Spleen (tissue), 11 donors: ENCODE results near the gene CPLX3. TPM values are rescaled to one million over a fixed set of nuclear protein-coding genes. Genes with fewer than 3 reads are reported as not detected.

Experiments
- DNase-seq: peaks from one replicate; pipeline ENCODE4 v3.0.0-alpha.2; 2020
- H3K27ac ChIP-seq, 8 donors: fragments of 200-600 bp; sonication (generic) in 7 of 8; 1 replicate in 4 of 8; 2 replicates in 4 of 8; pipeline versions ENCODE4 v1.5.0 to v1.8.0; 2016 to 2021; ENCODE audit warnings: inconsistent platforms in 4 of 8, mild to moderate bottlenecking in 4 of 8, moderate library complexity in 1 of 8
- H3K27me3 ChIP-seq, 7 donors: fragments of 200-600 bp; sonication (generic) in 6 of 7; replicated peaks in 1 of 7; 1 replicate in 4 of 7; 2 replicates in 3 of 7; pipeline versions ENCODE4 v1.5.0 to v1.8.0; 2016 to 2021; ENCODE audit warnings: inconsistent platforms in 3 of 7, mild to moderate bottlenecking in 1 of 7
- H3K36me3 ChIP-seq, 6 donors: fragments of 200-600 bp; sonication (generic) in 5 of 6; 1 replicate in 4 of 6; 2 replicates in 2 of 6; pipeline versions ENCODE4 v1.5.0 to v1.8.0; 2016 to 2021; ENCODE audit warnings: inconsistent platforms in 2 of 6
- H3K4me1 ChIP-seq, 6 donors: fragments of 200-600 bp; sonication (generic) in 5 of 6; 1 replicate in 3 of 6; 2 replicates in 3 of 6; pipeline versions ENCODE4 v1.5.0 to v1.8.0; 2016 to 2021; ENCODE audit warnings: inconsistent platforms in 3 of 6
- H3K4me3 ChIP-seq, 8 donors: fragments of 200-600 bp; sonication (generic) in 7 of 8; 1 replicate in 4 of 8; 2 replicates in 4 of 8; pipeline versions ENCODE4 v1.5.0 to v1.8.0; 2016 to 2021; ENCODE audit warnings: inconsistent platforms in 4 of 8, mild to moderate bottlenecking in 4 of 8, moderate library complexity in 2 of 8
- H3K9me3 ChIP-seq, 8 donors: fragments of 200-600 bp; sonication (generic) in 7 of 8; 1 replicate in 4 of 8; 2 replicates in 4 of 8; pipeline versions ENCODE4 v1.5.0 to v1.8.0; 2016 to 2021; ENCODE audit warnings: inconsistent platforms in 4 of 8
- CTCF ChIP-seq, 11 experiments: fragments of 200-600 bp in 7 of 11; fragments of 450-650 bp in 4 of 11; sonication (generic) in 4 of 11; IDR thresholded peaks in 8 of 11; conservative IDR thresholded peaks in 3 of 11; 1 replicate in 7 of 11; 2 replicates in 4 of 11; pipeline versions ENCODE4 v1.4.0 to v1.8.0; 2016 to 2021; ENCODE audit warnings: antibody characterized with exemption in 11 of 11, inconsistent platforms in 4 of 11, mild to moderate bottlenecking in 1 of 11
- POLR2A ChIP-seq, 3 donors: fragments of 450-650 bp; IDR thresholded peaks; one replicate each; pipeline ENCODE4 v1.5.1; 2017; ENCODE audit warnings: antibody characterized with exemption in 3 of 3, mild to moderate bottlenecking in 1 of 3
- POLR2AphosphoS5 ChIP-seq, 3 donors: sonication (generic); formaldehyde crosslinking; IDR thresholded peaks; one replicate each; pipeline ENCODE4 v1.5.1; 2017; ENCODE audit warnings: antibody characterized with exemption in 3 of 3
- WGBS, 5 donors: extraction: QIAGEN DNeasy Blood & Tissue Kit in 3 of 5; methylation state at CpG; one replicate each; pipeline versions ENCODE4 v1.1.5 to v1.1.7; 2013 to 2018; 5-methylcytosine and 5-hydroxymethylcytosine counted together
- intact Hi-C: fragments of 100-400 bp; cut with DNase I; formaldehyde crosslinking; loops from one replicate; pipeline ENCODE4 v1.15.0; 2023; ENCODE audit warnings: low total_unique reads
- polyA plus RNA-seq, 3 donors: library from polyadenylated mRNA; stranded (reverse); fragments of 200-250 nt; gene quantifications; one replicate each; pipeline ENCODE4 v1.2.1, GENCODE V29; 2013
- total RNA-seq, 7 donors: library from RNA; depleted of rRNA in 3 of 7; stranded (reverse); fragments of >200 nt in 3 of 7; fragmentation: NEBNext Ultra II Directional in 4 of 7; extraction: Animal tissue kit (Norgen Biotek cat#: 25700) in 4 of 7; gene quantifications; one replicate each; pipeline versions ENCODE4 v1.1.0 to v1.2.1, GENCODE V29; 2016 to 2021
- donor health status: healthy with polysubstance abuse.
- donor health status: DM: no; HTN: no; CAD: no; lungs with moderate emphysema.
- donor health status: DM: no; HTN: no; CAD: no.
- donor health status: Bipolar disorder and iron deficiency.
- donor health status: healthy.
- donor health status: DM: no; HTN: no; CAD: no.
- donor health status: DM: yes; HTN: yes; CAD: no.

The CPLX3 gene
- total and polyA plus RNA-seq, 10 donors: 17.7 to 207 (median 39.1) TPM

GRCh38 chr15:74821091-74821789, 5.2 kb upstream of the CPLX3 start:
- no peaks in the 10 kb centered on the region for H3K36me3 ChIP-seq
- DNase-seq: no peak
- peak overlapping the region in 1 of 8 donors; percentile 26 for H3K4me3 ChIP-seq
- peak overlapping the region in 1 of 8 donors; percentile 24 for H3K27ac ChIP-seq
- peaks cover 0 to 66% (median 35%) of the 10 kb centered on the region in 6 donors for H3K4me1 ChIP-seq
- WGBS, 5 donors: 57 to 76% (median 63%) methylated on average over 10 to 11 of the region's 11 CpGs
- TF ChIP-seq POLR2A (IDR thresholded peaks at IDR 0.05) (no peak), POLR2AphosphoS5 (IDR thresholded peaks at IDR 0.05) (no peak), CTCF (IDR thresholded peaks at IDR 0.05 in 8 of 11, conservative IDR thresholded peaks at IDR 0.05 in 3 of 11) (no peak)
- H3K9me3 ChIP-seq: no peaks in the 10 kb centered on the region
- intact Hi-C loops: no loop called here
- peaks cover 0 to 26% (median 2%) of the 10 kb centered on the region in 7 donors for H3K27me3 ChIP-seq

GRCh38 chr15:74821790-74822158, 4.7 kb upstream of the CPLX3 start:
- no peak for DNase-seq
- Histone ChIP-seq H3K27ac (no peak overlapping the region), H3K36me3 (no peaks in the 10 kb centered on the region), H3K9me3 (no peaks in the 10 kb centered on the region), H3K4me3 (no peak overlapping the region), H3K4me1 (peaks cover 0 to 66% (median 38%) of the 10 kb centered on the region in 6 donors), H3K27me3 (peaks cover 0 to 31% (median 7%) of the 10 kb centered on the region in 7 donors)
- TF ChIP-seq POLR2A (IDR thresholded peaks at IDR 0.05): no peak
- TF ChIP-seq CTCF (IDR thresholded peaks at IDR 0.05 in 8 of 11, conservative IDR thresholded peaks at IDR 0.05 in 3 of 11): no peak
- no peak for TF ChIP-seq POLR2AphosphoS5 (IDR thresholded peaks at IDR 0.05)
- 83 to 90% (median 83%) methylated on average over 7 of the region's 7 CpGs for WGBS, 5 donors
- intact Hi-C loops: no loop called here

DNA sequence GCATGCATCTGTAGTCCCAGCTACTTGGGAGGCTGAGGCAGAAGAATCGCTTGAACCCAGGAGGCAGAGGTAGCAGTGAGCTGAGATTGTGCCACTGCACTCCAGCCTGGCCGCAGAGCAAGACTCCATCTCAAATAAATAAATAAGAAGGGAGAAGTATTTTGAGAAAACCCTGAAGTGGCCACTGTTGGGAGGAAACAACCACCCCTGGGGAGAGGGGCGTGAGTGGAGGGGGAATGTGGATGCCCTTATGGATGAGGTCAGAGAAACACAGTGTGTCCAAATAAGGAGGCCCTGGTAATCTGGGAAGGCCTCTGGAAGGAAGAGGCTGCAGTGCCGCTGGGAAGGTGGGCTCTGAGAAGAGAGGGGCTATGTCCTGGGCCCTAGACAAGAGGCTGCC, 4.2 kb upstream of the CPLX3 start:
- no peak overlapping the region for H3K4me3 ChIP-seq
- WGBS, 5 donors: 82 to 94% (median 89%) methylated on average over 4 of the region's 4 CpGs
- no peak for DNase-seq
- TF ChIP-seq POLR2A (IDR thresholded peaks at IDR 0.05) (no peak), POLR2AphosphoS5 (IDR thresholded peaks at IDR 0.05) (no peak), CTCF (IDR thresholded peaks at IDR 0.05 in 8 of 11, conservative IDR thresholded peaks at IDR 0.05 in 3 of 11) (no peak)
- peaks cover 0 to 66% (median 38%) of the 10 kb centered on the region in 6 donors for H3K4me1 ChIP-seq
- H3K27ac ChIP-seq: no peak overlapping the region
- no peaks in the 10 kb centered on the region for H3K36me3 ChIP-seq
- no peaks in the 10 kb centered on the region for H3K9me3 ChIP-seq
- intact Hi-C loops: no loop called here
- H3K27me3 ChIP-seq: peaks cover 0 to 36% (median 10%) of the 10 kb centered on the region in 7 donors

DNA sequence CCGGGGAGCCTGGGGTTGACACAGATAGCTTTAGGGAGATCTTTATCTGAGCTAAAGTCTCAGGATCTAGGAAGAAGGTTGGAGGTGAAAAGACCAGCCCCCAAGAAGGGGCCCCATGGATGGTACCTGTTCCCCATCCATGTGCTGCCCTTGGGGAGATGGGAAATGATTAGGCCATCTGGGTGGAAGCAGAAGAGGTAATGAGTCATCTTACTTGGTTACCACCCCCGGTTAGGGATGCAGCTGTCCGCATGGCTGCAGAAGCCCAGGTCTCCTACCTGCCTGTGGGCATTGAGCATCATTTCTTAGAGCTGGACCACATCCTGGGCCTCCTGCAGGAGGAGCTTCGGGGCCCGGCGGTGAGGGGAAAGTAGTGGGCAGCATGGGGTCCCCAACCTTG, 3.1 kb upstream of the CPLX3 start:
- H3K4me3 ChIP-seq: no peak overlapping the region
- TF ChIP-seq POLR2A (IDR thresholded peaks at IDR 0.05) (no peak), CTCF (IDR thresholded peaks at IDR 0.05 in 8 of 11, conservative IDR thresholded peaks at IDR 0.05 in 3 of 11) (no peak), POLR2AphosphoS5 (IDR thresholded peaks at IDR 0.05) (no peak)
- peaks cover 0 to 43% (median 10%) of the 10 kb centered on the region in 7 donors for H3K27me3 ChIP-seq
- intact Hi-C loops: no loop called here
- H3K27ac ChIP-seq: no peak overlapping the region
- no peaks in the 10 kb centered on the region for H3K36me3 ChIP-seq
- WGBS, 5 donors: 68 to 77% (median 69%) methylated on average over 3 to 6 of the region's 6 CpGs
- H3K4me1 ChIP-seq: peaks cover 0 to 56% (median 33%) of the 10 kb centered on the region in 6 donors
- no peak for DNase-seq
- no peaks in the 10 kb centered on the region for H3K9me3 ChIP-seq
